K562 (cell line): Measurements from ENCODE around the gene AGAP3. TPM values are rescaled to one million over a fixed set of nuclear protein-coding genes. Genes with fewer than 3 reads are reported as not detected.

Experiments used
- ATAC-seq: fragments of 200-7000 bp; cut with Tn5 transposase; 3 replicates; pipeline ENCODE4 v1.9.1; 2020; ENCODE audit warnings: moderate library complexity
- BruUV-seq: library from RNA; stranded (reverse); fragments of 400-500 nt; replicated peaks from 2 replicates; lab custom pipeline; 2021; lab: Mats Ljungman, UMichigan
- CTCF ChIA-PET: fragments of 300-600 bp; formaldehyde crosslinking; extraction: SDS; loops from one replicate; lab custom pipeline; 2021; ENCODE audit warnings: low intra/inter-chr PET ratio; lab: Yijun Ruan, JAX
- POLR2A ChIA-PET: fragments of 300-600, 350-650 bp; sonication (Branson Sonifier 250); formaldehyde crosslinking; extraction: SDS; loops from one replicate; lab custom pipeline; 2021; ENCODE audit warnings: antibody characterized with exemption, inconsistent platforms; lab: Yijun Ruan, JAX
- DNase-seq, 4 experiments: peaks; one replicate each; pipeline versions ENCODE4 v3.0.0 to v3.0.0-alpha.2; 2011 to 2018; ENCODE audit warnings: low spot score in 3 of 4, mixed read lengths in 3 of 4; ENCODE audit errors: extremely low read depth in 1 of 4
- FAIRE-seq: peaks from 2 replicates; lab custom pipeline; 2011; peaks lifted over from hg19 to GRCh38; lab: Jason Lieb, UNC
- H2AFZ ChIP-seq: 2 replicates; pipeline ENCODE4 v1.6.0; 2011; ENCODE audit warnings: low read depth, low read length, control low read depth, inconsistent platforms
- H3K27ac ChIP-seq: fragments of 200-600 bp; 3 replicates; pipeline ENCODE4 v1.8.0; 2011; ENCODE audit warnings: low read depth, mild to moderate bottlenecking, control low read depth, inconsistent platforms, low read length, moderate library complexity, mixed read lengths; ENCODE audit errors: extremely low read depth
- H3K27me3 ChIP-seq, 2 experiments: fragments of 300-600 bp in 1 of 2; 2 replicates in 1 of 2; 3 replicates in 1 of 2; pipeline versions ENCODE4 v1.6.0 to v1.8.0; 2011; ENCODE audit warnings: inconsistent platforms in 2 of 2, low read length in 2 of 2, mild to moderate bottlenecking in 1 of 2, mixed read lengths in 1 of 2, moderate library complexity in 1 of 2; ENCODE audit not compliant: control insufficient read depth in 2 of 2, insufficient read depth in 2 of 2
- H3K36me3 ChIP-seq: fragments of 300-600 bp; 3 replicates; pipeline ENCODE4 v1.8.0; 2011; ENCODE audit warnings: mild to moderate bottlenecking, low read length, inconsistent platforms; ENCODE audit not compliant: control insufficient read depth, insufficient read depth
- H3K4me1 ChIP-seq, 2 experiments: fragments of 200-600 bp in 1 of 2; replicated peaks in 1 of 2; 2 replicates in 1 of 2; 3 replicates in 1 of 2; pipeline versions ENCODE4 v1.5.1 to v1.8.0; 2011; ENCODE audit warnings: inconsistent platforms in 2 of 2, low read length in 2 of 2, mild to moderate bottlenecking in 1 of 2, mixed read lengths in 1 of 2, moderate library complexity in 1 of 2; ENCODE audit not compliant: control insufficient read depth in 2 of 2, insufficient read depth in 2 of 2
- H3K4me2 ChIP-seq: 2 replicates; pipeline ENCODE4 v1.6.1; 2011; ENCODE audit warnings: low read length, control low read depth, inconsistent platforms, mixed read lengths; ENCODE audit not compliant: insufficient read depth
- H3K4me3 ChIP-seq: fragments of 200-600 bp; sonication (generic), shearing (Covaris generic); 2 replicates; pipeline ENCODE4 v1.5.1; 2016; ENCODE audit warnings: control low read depth, inconsistent platforms
- H3K79me2 ChIP-seq: fragments of 200-600 bp; 3 replicates; pipeline ENCODE4 v1.8.0; 2011; ENCODE audit warnings: low read length, inconsistent platforms; ENCODE audit not compliant: control insufficient read depth, insufficient read depth
- H3K9ac ChIP-seq, 2 experiments: 2 replicates each; pipeline versions ENCODE4 v1.6.0 to v1.6.1; 2011; ENCODE audit warnings: low read depth in 2 of 2, low read length in 2 of 2, control low read depth in 1 of 2, inconsistent platforms in 1 of 2, mild to moderate bottlenecking in 1 of 2, mixed read lengths in 1 of 2; ENCODE audit not compliant: insufficient read depth in 1 of 2
- H3K9me1 ChIP-seq: one replicate; pipeline ENCODE4 v1.6.0; 2011; ENCODE audit warnings: inconsistent platforms, mild to moderate bottlenecking, low read length, moderate library complexity; ENCODE audit not compliant: control insufficient read depth, insufficient read depth
- H3K9me3 ChIP-seq: replicated peaks from 2 replicates; pipeline ENCODE4 v1.5.1; 2011; ENCODE audit warnings: low read depth, low read length, inconsistent platforms; ENCODE audit not compliant: control insufficient read depth, insufficient read depth
- H4K20me1 ChIP-seq: replicated peaks from 2 replicates; pipeline ENCODE4 v1.6.1; 2011; ENCODE audit warnings: low read length, inconsistent platforms, mixed read lengths; ENCODE audit not compliant: control insufficient read depth, insufficient read depth
- CBFA2T2 ChIP-seq: fragments of 450-650 bp; conservative IDR thresholded peaks from 2 replicates; pipeline ENCODE4 v1.6.1; 2017; ENCODE audit warnings: mild to moderate bottlenecking
- GTF2E2 ChIP-seq: fragments of 200-800 bp; sonication (Bioruptor generic); IDR thresholded peaks from 2 replicates; pipeline ENCODE4 v1.6.1; 2016; ENCODE audit warnings: missing genetic modification characterization, missing compliant biosample characterization
- HES1 ChIP-seq: fragments of 450-650 bp; IDR thresholded peaks from 2 replicates; pipeline ENCODE4 v1.6.1; 2016; ENCODE audit warnings: low read depth, mild to moderate bottlenecking, moderate library complexity
- ILK ChIP-seq: fragments of 450-650 bp; IDR thresholded peaks from 2 replicates; pipeline ENCODE4 v1.6.1; 2016; ENCODE audit warnings: missing genetic modification characterization, low read depth, mild to moderate bottlenecking, missing compliant biosample characterization, moderate library complexity, borderline replicate concordance
- MAFK ChIP-seq: IDR thresholded peaks from 2 replicates; pipeline ENCODE4 v1.6.1; 2011; ENCODE audit warnings: low read length, improper control_type of control experiment
- NFATC3 ChIP-seq: fragments of 450-650 bp; IDR thresholded peaks from 2 replicates; pipeline ENCODE4 v1.6.1; 2017; ENCODE audit warnings: mild to moderate bottlenecking
- POLR2G ChIP-seq: fragments of 200-400 bp; formaldehyde crosslinking; IDR thresholded peaks from 2 replicates; pipeline ENCODE4 v1.6.1; 2017; ENCODE audit warnings: low read depth, mild to moderate bottlenecking, antibody characterized with exemption, low read length, moderate library complexity
- RBFOX2 ChIP-seq: fragments of 200-400 bp; formaldehyde crosslinking; IDR thresholded peaks from 2 replicates; pipeline ENCODE4 v1.6.1; 2017; ENCODE audit warnings: low read depth, mild to moderate bottlenecking, low read length, moderate library complexity
- RBM22 ChIP-seq: fragments of 200-400 bp; formaldehyde crosslinking; IDR thresholded peaks from 2 replicates; pipeline ENCODE4 v1.6.1; 2018; ENCODE audit warnings: low read length, low read depth; ENCODE audit not compliant: poor library complexity, severe bottlenecking
- SRSF1 ChIP-seq: fragments of 200-400 bp; formaldehyde crosslinking; IDR thresholded peaks from 2 replicates; pipeline ENCODE4 v1.6.1; 2017; ENCODE audit warnings: mild to moderate bottlenecking, low read depth, low read length, moderate library complexity
- WHSC1 ChIP-seq: IDR thresholded peaks from one replicate; pipeline ENCODE4 v1.6.1; 2012; ENCODE audit warnings: low read length, control low read depth, inconsistent platforms
- ZNF778 ChIP-seq: fragments of 450-650 bp; formaldehyde crosslinking; IDR thresholded peaks from 2 replicates; pipeline ENCODE4 v1.4.0; 2020; ENCODE audit warnings: mild to moderate bottlenecking, moderate library complexity
- WGBS: fragments of 100-300 bp; shearing (Covaris generic); methylation state at CpG from one replicate; pipeline ENCODE4 v1.1.6; 2016; ENCODE audit warnings: low coverage, mixed read lengths; ENCODE audit not compliant: insufficient coverage; ENCODE audit errors: missing lambda C conversion rate; 5-methylcytosine and 5-hydroxymethylcytosine counted together
- in situ Hi-C: fragments of 300-500 bp; cut with MboI; formaldehyde crosslinking; loops from 4 replicates; pipeline ENCODE4 v1.15.0; 2018; ENCODE audit warnings: inconsistent platforms, mixed read lengths
- intact Hi-C: fragments of 100-400 bp; cut with micrococcal nuclease; formaldehyde crosslinking; loops from 2 replicates; pipeline ENCODE4 v1.14.2; 2022
- polyA plus RNA-seq, 8 experiments: library from polyadenylated mRNA; depleted of rRNA in 4 of 8; stranded (reverse) in 5 of 8; unstranded in 3 of 8; fragments of >200 nt; fragmentation: Nextera tagmentation in 2 of 8; fragmentation: Illumina TruSeq in 1 of 8; extraction: Ambion mirVana in 2 of 8; extraction: Trizol in 1 of 8; gene quantifications; 2 replicates each; pipeline versions ENCODE4 v1.2.1 to v1.2.3, GENCODE V29; 2011 to 2014; ENCODE audit warnings: inconsistent platforms in 1 of 8, missing spikeins in 1 of 8
- total RNA-seq, 7 experiments: library from RNA; depleted of rRNA in 6 of 7; stranded (reverse); fragments of >200 nt in 6 of 7; fragmentation: Illumina TruSeq in 2 of 7; extraction: Trizol in 2 of 7; gene quantifications; 2 replicates each; pipeline versions ENCODE4 v1.2.1 to v1.2.3, GENCODE V29; 2011 to 2021; ENCODE audit warnings: low replicate concordance in 1 of 7
- TF ChIP-seq, protein P1 (sequence below): sonication (generic); IDR thresholded peaks from 2 replicates; pipeline ENCODE4 v1.6.1; 2016

The AGAP3 gene
- total and polyA plus RNA-seq, 9 of the 15 experiments (the other 6 are each of a cell fraction or from before 2014, with no cell fraction given) = 3.4 to 208 (median 62.2) TPM

DNA sequence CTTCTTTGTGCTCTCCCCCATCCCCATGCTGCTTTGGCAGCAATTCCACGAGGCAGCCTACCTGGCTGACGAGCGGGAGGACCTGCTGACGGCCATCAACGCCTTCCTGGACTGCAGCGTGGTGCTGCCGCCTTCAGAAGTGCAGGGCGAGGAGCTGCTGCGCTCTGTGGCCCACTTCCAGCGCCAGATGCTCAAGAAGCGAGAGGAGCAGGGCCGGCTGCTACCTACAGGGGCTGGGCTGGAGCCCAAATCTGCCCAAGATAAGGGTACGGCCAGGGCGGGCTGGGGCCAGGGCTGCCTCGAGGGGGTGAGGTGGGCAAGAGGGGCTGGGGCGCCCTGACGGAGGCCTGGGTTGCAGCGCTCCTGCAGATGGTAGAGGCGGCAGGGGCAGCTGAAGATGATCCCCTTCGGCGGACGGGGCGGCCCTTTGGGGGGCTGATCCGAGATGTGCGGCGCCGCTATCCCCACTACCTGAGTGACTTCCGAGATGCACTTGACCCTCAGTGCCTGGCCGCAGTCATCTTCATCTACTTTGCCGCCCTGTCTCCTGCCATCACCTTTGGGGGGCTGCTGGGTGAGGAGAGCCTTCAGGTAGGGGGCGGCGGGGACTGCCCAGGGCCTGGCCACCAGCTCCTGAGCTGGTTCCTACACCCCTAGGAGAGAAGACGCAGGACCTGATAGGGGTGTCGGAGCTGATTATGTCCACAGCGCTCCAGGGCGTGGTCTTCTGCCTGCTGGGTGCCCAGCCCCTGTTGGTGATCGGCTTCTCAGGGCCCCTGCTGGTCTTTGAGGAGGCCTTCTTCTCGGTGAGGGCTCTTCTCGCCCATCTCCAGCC, 15.0 kb upstream of the AGAP3 start:
- CTCF ChIA-PET = no interaction called here

GRCh38 chr7:151073990-151074389, 12.3 kb upstream of the AGAP3 start:
- Histone ChIP-seq H3K9me3 (no peaks in the 10 kb centered on the region), H3K4me3 (no peak overlapping the region), H3K9me1 (no peaks in the 10 kb centered on the region), H4K20me1 (no peaks in the 10 kb centered on the region; the same call in 1 of the 2 replicates), H3K4me2 (no peak overlapping the region), H3K9ac (peak overlapping the region in 1 of 2 experiments; percentile 1; a peak in 1 of 4 replicates), H3K79me2 (peaks cover 5% of the 10 kb centered on the region), H3K27me3 (no peaks in the 10 kb centered on the region), H3K36me3 (peaks cover 96% of the 10 kb centered on the region), H3K27ac (no peak overlapping the region), H3K4me1 (peaks cover 14 to 67% of the 10 kb centered on the region in 2 experiments; a peak in 4 of 5 replicates), H2AFZ (no peak overlapping the region)
- BruUV-seq = no TSS peak
- intact Hi-C loops (no loop called here), in situ Hi-C loops (no loop called here)
- ChIA-PET POLR2A (interaction anchor here (0.6 to 1.9 kb wide), 3 partner anchors 11 to 42 kb away, joined by 3 to 7 read pairs (median 5); no protein-coding TSS in a partner anchor), CTCF (no interaction called here)
- DNase-seq (no peak), FAIRE-seq (no peak), ATAC-seq (no peak)
- 84% methylated on average over 17 of the region's 17 CpGs for WGBS
- TF ChIP-seq GTF2E2 (tag) (no peak), NFATC3 (no peak), HES1 (no peak), SRSF1 (no peak), ILK (tag) (no peak), ZNF778 (no peak), CBFA2T2 (no peak), WHSC1 (no peak), RBM22 (peak; percentile 65)
- TF ChIP-seq, protein P1, sequence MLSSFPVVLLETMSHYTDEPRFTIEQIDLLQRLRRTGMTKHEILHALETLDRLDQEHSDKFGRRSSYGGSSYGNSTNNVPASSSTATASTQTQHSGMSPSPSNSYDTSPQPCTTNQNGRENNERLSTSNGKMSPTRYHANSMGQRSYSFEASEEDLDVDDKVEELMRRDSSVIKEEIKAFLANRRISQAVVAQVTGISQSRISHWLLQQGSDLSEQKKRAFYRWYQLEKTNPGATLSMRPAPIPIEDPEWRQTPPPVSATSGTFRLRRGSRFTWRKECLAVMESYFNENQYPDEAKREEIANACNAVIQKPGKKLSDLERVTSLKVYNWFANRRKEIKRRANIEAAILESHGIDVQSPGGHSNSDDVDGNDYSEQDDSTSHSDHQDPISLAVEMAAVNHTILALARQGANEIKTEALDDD = no peak

More for the DNA sequence above, 15.0 kb upstream of the AGAP3 start:
- FAIRE-seq = no peak
- no peak overlapping the region for H3K4me2 ChIP-seq
- POLR2A ChIA-PET = interaction anchor here (0.6 to 3.2 kb wide), 7 partner anchors 8 to 61 kb away, joined by 3 to 17 read pairs (median 4); partner anchors contain the start of genes ABCB8 and FASTK
- no TSS peak for BruUV-seq
- H3K36me3 ChIP-seq = peaks cover 96% of the 10 kb centered on the region
- in situ Hi-C loops = no loop called here
- no peaks in the 10 kb centered on the region for H3K79me2 ChIP-seq
- no peaks in the 10 kb centered on the region for H3K27me3 ChIP-seq
- WGBS = 93% methylated on average over 35 of the region's 39 CpGs
- peaks cover 0 to 51% of the 10 kb centered on the region in 2 experiments; a peak in 2 of 5 replicates for H3K4me1 ChIP-seq
- no peaks in the 10 kb centered on the region for H3K9me3 ChIP-seq
- intact Hi-C loops = no loop called here
- TF ChIP-seq MAFK (no peak), RBM22 (peak; percentile 35), POLR2G (peak; percentile 64), RBFOX2 (peak; percentile 60)
- H3K27ac ChIP-seq = no peak overlapping the region
- no peak overlapping the region for H3K4me3 ChIP-seq
- no peak for ATAC-seq
- DNase-seq = no peak
- no peaks in the 10 kb centered on the region; the same call in 1 of the 2 replicates for H4K20me1 ChIP-seq
- peak overlapping the region in 1 of 2 experiments; percentile 37; a peak in 2 of 4 replicates for H3K9ac ChIP-seq
- H2AFZ ChIP-seq = no peak overlapping the region
- no peaks in the 10 kb centered on the region for H3K9me1 ChIP-seq
